Neural progenitor cell (in vitro differentiated cells): ENCODE measurements around the gene HNRNPM. TPM values are rescaled to one million over a fixed set of nuclear protein-coding genes. Genes with fewer than 3 reads are reported as not detected.

Experiments used
- DNase-seq: peaks from one replicate; pipeline ENCODE4 v3.0.0-alpha.2; 2016; ENCODE audit warnings: low spot score
- H2AFZ ChIP-seq: fragments of 200-600 bp; sonication (generic); replicated peaks from 2 replicates; pipeline ENCODE4 v1.6.1; 2016; ENCODE audit warnings: antibody characterized with exemption
- H3F3A ChIP-seq: fragments of 200-600 bp; sonication (generic); 2 replicates; pipeline ENCODE4 v1.6.1; 2016; ENCODE audit warnings: antibody characterized with exemption, low read depth
- H3K27ac ChIP-seq: fragments of 200-600 bp; sonication (generic); 2 replicates; pipeline ENCODE4 v1.5.1; 2016; ENCODE audit warnings: mild to moderate bottlenecking
- H3K27me3 ChIP-seq: fragments of 200-600 bp; sonication (generic); 2 replicates; pipeline ENCODE4 v1.6.1; 2016; ENCODE audit warnings: mild to moderate bottlenecking, moderate library complexity
- H3K36me3 ChIP-seq: fragments of 200-600 bp; sonication (generic); 2 replicates; pipeline ENCODE4 v1.5.1; 2016
- H3K4me1 ChIP-seq: fragments of 200-600 bp; sonication (generic); 2 replicates; pipeline ENCODE4 v1.6.1; 2016; ENCODE audit warnings: mixed run types
- H3K4me2 ChIP-seq: fragments of 200-600 bp; sonication (generic); 2 replicates; pipeline ENCODE4 v1.6.1; 2016
- H3K4me3 ChIP-seq: fragments of 200-600 bp; sonication (generic); 2 replicates; pipeline ENCODE4 v1.5.1; 2016
- H3K79me2 ChIP-seq: fragments of 200-600 bp; sonication (generic); 2 replicates; pipeline ENCODE4 v1.6.1; 2016; ENCODE audit warnings: low read depth
- H3K9ac ChIP-seq: fragments of 200-600 bp; sonication (generic); 2 replicates; pipeline ENCODE4 v1.6.1; 2016
- H3K9me3 ChIP-seq: fragments of 200-600 bp; sonication (generic); 2 replicates; pipeline ENCODE4 v1.5.1; 2016; ENCODE audit warnings: low read depth
- H4K20me1 ChIP-seq: fragments of 200-600 bp; sonication (generic); 2 replicates; pipeline ENCODE4 v1.6.1; 2016; ENCODE audit warnings: low read depth
- H3K27ac Mint-ChIP-seq: 3 replicates; pipeline ENCODE4 v1.8.0; 2021; ENCODE audit warnings: mixed read lengths
- H3K27me3 Mint-ChIP-seq: 2 replicates; pipeline ENCODE4 v1.8.0; 2022; ENCODE audit warnings: low read depth, mild to moderate bottlenecking, inconsistent platforms, moderate library complexity, mixed read lengths; ENCODE audit not compliant: insufficient read depth
- H3K36me3 Mint-ChIP-seq: 3 replicates; pipeline ENCODE4 v1.8.0; 2021; ENCODE audit warnings: mixed read lengths
- H3K4me1 Mint-ChIP-seq: 3 replicates; pipeline ENCODE4 v1.8.0; 2021; ENCODE audit warnings: mixed read lengths
- H3K4me3 Mint-ChIP-seq: 3 replicates; pipeline ENCODE4 v1.8.0; 2021; ENCODE audit warnings: mild to moderate bottlenecking, moderate library complexity, mixed read lengths
- H3K9me3 Mint-ChIP-seq: 3 replicates; pipeline ENCODE4 v1.8.0; 2020; ENCODE audit warnings: mixed read lengths
- CTCF ChIP-seq: fragments of 200-600 bp; sonication (generic); IDR thresholded peaks from 2 replicates; pipeline ENCODE4 v1.5.1; 2017; ENCODE audit warnings: antibody characterized with exemption, mild to moderate bottlenecking
- EZH2 ChIP-seq: fragments of 200-600 bp; sonication (generic); IDR thresholded peaks from 2 replicates; pipeline ENCODE4 v1.6.1; 2017; ENCODE audit warnings: antibody characterized with exemption, mild to moderate bottlenecking, moderate library complexity
- EZH2phosphoT487 ChIP-seq: fragments of 200-600 bp; sonication (generic); IDR thresholded peaks from 2 replicates; pipeline ENCODE4 v1.6.1; 2017; ENCODE audit warnings: antibody characterized with exemption
- total RNA-seq: library from RNA; depleted of rRNA; stranded (reverse); fragments of >200 nt; gene quantifications from 2 replicates; pipeline ENCODE4 v1.2.3, GENCODE V29; 2015; ENCODE audit warnings: low replicate concordance

HNRNPM gene
- total RNA-seq, 1 donor from 2014 or later = 118 TPM

DNA sequence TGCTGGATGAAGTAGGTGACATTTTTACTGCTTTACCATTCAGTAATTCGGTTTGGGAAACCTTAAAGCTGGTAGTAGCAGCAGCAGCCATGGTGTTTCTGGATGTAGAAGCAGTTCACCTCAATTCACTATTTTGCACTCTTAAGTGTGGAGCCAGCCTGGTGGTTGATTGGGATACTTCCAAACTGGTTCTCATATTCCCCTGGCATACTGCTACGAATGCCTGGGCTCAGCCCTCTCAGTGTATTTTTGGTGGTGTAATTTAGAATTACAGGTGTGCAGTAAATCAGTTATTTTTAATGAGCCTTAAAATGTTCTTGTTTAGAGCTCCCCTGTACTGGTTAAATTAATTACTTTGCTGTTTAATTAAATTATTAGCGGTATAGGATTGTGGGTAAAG, 12.4 kb downstream of the HNRNPM start:
- peaks cover 100% of the 10 kb centered on the region for H3K79me2 ChIP-seq
- peak overlapping the region; percentile 2 for H3K4me2 ChIP-seq
- no peak overlapping the region for H2AFZ ChIP-seq
- peak overlapping the region; percentile 2 for H3K9ac ChIP-seq
- H3K9me3 ChIP-seq = no peaks in the 10 kb centered on the region
- no peak for TF ChIP-seq EZH2
- TF ChIP-seq EZH2phosphoT487 = no peak
- no peak for TF ChIP-seq CTCF
- peaks cover 14% of the 10 kb centered on the region for H3K36me3 ChIP-seq
- Mint-ChIP-seq H3K9me3 (no peaks in the 10 kb centered on the region), H3K36me3 (peaks cover 24% of the 10 kb centered on the region), H3K4me3 (no peak overlapping the region), H3K27ac (no peak overlapping the region), H3K4me1 (peaks cover 35% of the 10 kb centered on the region), H3K27me3 (peaks cover 3% of the 10 kb centered on the region)
- peaks cover 31% of the 10 kb centered on the region for H3K4me1 ChIP-seq
- H3F3A ChIP-seq = peaks cover 31% of the 10 kb centered on the region
- no peak overlapping the region for H3K4me3 ChIP-seq
- no peaks in the 10 kb centered on the region for H3K27me3 ChIP-seq
- DNase-seq = no peak
- H3K27ac ChIP-seq = no peak overlapping the region
- H4K20me1 ChIP-seq = peaks cover 100% of the 10 kb centered on the region

DNA sequence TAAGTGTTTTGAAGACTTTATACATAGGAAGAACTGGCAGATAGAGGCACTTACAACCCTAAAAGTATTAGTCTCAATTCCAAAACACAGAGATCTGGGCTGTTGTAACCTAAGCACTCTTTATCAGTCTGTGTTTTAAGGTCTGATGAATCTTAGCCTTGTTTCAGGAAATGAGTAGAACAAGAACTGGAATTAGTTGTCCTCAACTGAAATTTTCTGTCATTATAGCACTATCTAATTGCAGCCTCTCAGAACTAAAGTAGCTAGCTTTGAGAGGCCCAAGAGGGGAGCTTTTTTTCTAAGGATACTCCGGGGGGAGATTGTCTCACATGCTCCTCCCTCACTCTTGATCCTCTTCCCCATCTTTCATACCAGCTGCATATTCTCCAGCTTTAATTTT, 13.1 kb downstream of the HNRNPM start:
- peaks cover 100% of the 10 kb centered on the region for H4K20me1 ChIP-seq
- Mint-ChIP-seq H3K4me3 (no peak overlapping the region), H3K27ac (no peak overlapping the region), H3K9me3 (no peaks in the 10 kb centered on the region), H3K27me3 (peaks cover 3% of the 10 kb centered on the region), H3K4me1 (peaks cover 31% of the 10 kb centered on the region), H3K36me3 (peaks cover 29% of the 10 kb centered on the region)
- DNase-seq = no peak
- H2AFZ ChIP-seq = no peak overlapping the region
- TF ChIP-seq CTCF = no peak
- no peak for TF ChIP-seq EZH2
- no peak for TF ChIP-seq EZH2phosphoT487
- H3F3A ChIP-seq = peaks cover 24% of the 10 kb centered on the region
- H3K27me3 ChIP-seq = no peaks in the 10 kb centered on the region
- H3K4me2 ChIP-seq = peak overlapping the region; percentile 2
- no peak overlapping the region for H3K27ac ChIP-seq
- H3K4me1 ChIP-seq = peaks cover 30% of the 10 kb centered on the region
- H3K4me3 ChIP-seq = no peak overlapping the region
- peaks cover 15% of the 10 kb centered on the region for H3K36me3 ChIP-seq
- H3K9me3 ChIP-seq = no peaks in the 10 kb centered on the region
- H3K79me2 ChIP-seq = peaks cover 100% of the 10 kb centered on the region
- H3K9ac ChIP-seq = peak overlapping the region; percentile 2

DNA sequence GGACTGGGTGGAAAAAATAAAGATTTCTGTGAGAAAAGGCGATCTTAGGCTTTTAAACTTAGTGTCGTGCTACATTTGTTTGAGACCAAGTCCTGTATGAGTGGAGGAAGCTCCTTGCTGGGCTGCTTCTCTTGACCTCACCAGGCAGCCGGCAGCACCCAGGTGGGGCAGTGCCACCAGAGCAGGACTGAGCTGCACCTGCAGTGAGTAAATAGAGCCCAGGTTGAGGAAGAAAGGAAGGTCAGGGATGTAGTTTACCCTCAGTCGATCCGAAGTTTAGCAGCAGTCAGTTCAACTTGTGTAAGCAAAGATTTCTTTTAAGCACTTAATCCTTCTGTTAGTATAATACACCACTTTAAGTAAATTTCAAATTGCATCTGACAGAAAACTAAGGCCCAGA, 13.6 kb downstream of the HNRNPM start:
- TF ChIP-seq EZH2phosphoT487 = no peak
- no peak for TF ChIP-seq EZH2
- Mint-ChIP-seq H3K4me3 (no peak overlapping the region), H3K4me1 (peaks cover 31% of the 10 kb centered on the region), H3K27ac (no peak overlapping the region), H3K27me3 (peaks cover 3% of the 10 kb centered on the region), H3K9me3 (no peaks in the 10 kb centered on the region), H3K36me3 (peaks cover 30% of the 10 kb centered on the region)
- peaks cover 30% of the 10 kb centered on the region for H3K4me1 ChIP-seq
- H3K27me3 ChIP-seq = no peaks in the 10 kb centered on the region
- peak overlapping the region; percentile 2 for H3K4me2 ChIP-seq
- H3K36me3 ChIP-seq = peaks cover 15% of the 10 kb centered on the region
- H3K79me2 ChIP-seq = peaks cover 100% of the 10 kb centered on the region
- no peak overlapping the region for H2AFZ ChIP-seq
- no peak overlapping the region for H3K4me3 ChIP-seq
- H3K9me3 ChIP-seq = no peaks in the 10 kb centered on the region
- DNase-seq = no peak
- peaks cover 24% of the 10 kb centered on the region for H3F3A ChIP-seq
- H4K20me1 ChIP-seq = peaks cover 100% of the 10 kb centered on the region
- H3K9ac ChIP-seq = no peak overlapping the region
- H3K27ac ChIP-seq = no peak overlapping the region

DNA sequence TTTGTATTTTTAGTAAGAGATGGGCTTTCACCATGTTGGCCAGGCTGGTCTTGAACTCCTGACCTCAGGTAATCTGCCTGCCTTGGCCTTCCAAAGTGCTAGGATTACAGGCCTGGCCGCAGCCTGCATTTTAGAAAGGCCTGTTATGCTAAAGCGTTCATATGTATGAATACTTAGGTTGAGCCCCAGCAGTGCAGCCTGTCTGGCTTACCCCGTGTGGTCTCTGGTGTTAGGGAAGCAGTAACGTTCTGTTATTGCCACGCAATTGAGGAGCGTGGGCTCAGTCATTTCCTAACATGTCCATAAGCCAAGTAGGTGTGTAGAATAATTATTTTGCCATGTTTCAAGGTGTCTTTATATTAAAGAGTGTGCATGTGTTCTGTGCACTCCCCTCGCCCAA, 14.3 kb downstream of the HNRNPM start:
- peaks cover 32% of the 10 kb centered on the region for H3K36me3 Mint-ChIP-seq
- H3K27me3 Mint-ChIP-seq = peaks cover 3% of the 10 kb centered on the region
- no peak overlapping the region for H3K4me3 Mint-ChIP-seq
- no peak overlapping the region for H3K9ac ChIP-seq
- no peak for DNase-seq
- H3K4me3 ChIP-seq = no peak overlapping the region
- H3K4me2 ChIP-seq = no peak overlapping the region
- no peak overlapping the region for H3K27ac Mint-ChIP-seq
- H3K4me1 Mint-ChIP-seq = peaks cover 31% of the 10 kb centered on the region
- peaks cover 100% of the 10 kb centered on the region for H3K79me2 ChIP-seq
- TF ChIP-seq CTCF = no peak
- no peak for TF ChIP-seq EZH2phosphoT487
- TF ChIP-seq EZH2 = no peak
- H3K4me1 ChIP-seq = peaks cover 30% of the 10 kb centered on the region
- H2AFZ ChIP-seq = no peak overlapping the region
- no peak overlapping the region for H3K27ac ChIP-seq
- H3F3A ChIP-seq = peaks cover 24% of the 10 kb centered on the region
- H3K27me3 ChIP-seq = no peaks in the 10 kb centered on the region
- H3K36me3 ChIP-seq = peaks cover 15% of the 10 kb centered on the region
- H3K9me3 ChIP-seq = no peaks in the 10 kb centered on the region
- peaks cover 100% of the 10 kb centered on the region for H4K20me1 ChIP-seq
- H3K9me3 Mint-ChIP-seq = no peaks in the 10 kb centered on the region
